Measurements from ENCODE around the gene ZC3H10. TPM values are rescaled to one million over a fixed set of nuclear protein-coding genes. Genes with fewer than 3 reads are reported as not detected.

The ZC3H10 gene
- total and polyA plus RNA-seq, 2 of the 8 experiments (the other 6 are each of a cell fraction or from before 2014, with no cell fraction given): 4.0 to 11.2 TPM

GRCh38 chr12:56080556-56081138 is 37.4 kb upstream of the ZC3H10 start (continued):
- TF ChIP-seq BCL11A (IDR thresholded peaks at IDR 0.05; ENCODE audit: low read depth in 2 of 2, low read length in 2 of 2) (no peak), SIX5 (IDR thresholded peaks at IDR 0.05; ENCODE audit: low read depth, low read length) (no peak), CHD2 (IDR thresholded peaks at IDR 0.05; ENCODE audit: low read length) (no peak), SIRT6 (IDR thresholded peaks at IDR 0.05; ENCODE audit: low read length) (no peak), KDM4A (IDR thresholded peaks at IDR 0.05; ENCODE audit: low read depth, low read length, severe bottlenecking) (no peak), ASH2L (IDR thresholded peaks at IDR 0.05; ENCODE audit: low read length) (peak; percentile 46), MAFK (IDR thresholded peaks at IDR 0.05; ENCODE audit: low read depth, low read length) (no peak), CTCF (IDR thresholded peaks at IDR 0.05; ENCODE audit: control extremely low read depth in 1 of 3, insufficient read depth in 1 of 3, low read depth in 1 of 3, low read length in 3 of 3) (peak in 2 of 3 experiments; percentile 4 to 30; a peak in 2 of 4 replicates), E2F6 (IDR thresholded peaks at IDR 0.05) (0 out of 2 replicates have a peak, but pooled peaks have one; percentile 9)

Measured in H1 (cell line).